Measurements from ENCODE around the gene HOXD12.

GRCh38 chr2:176137252-176137580 is 37.6 kb downstream of the HOXD12 start:
- TF ChIP-seq POLR2A (IDR thresholded peaks at IDR 0.05) (no peak), CTCF (IDR thresholded peaks at IDR 0.05) (no peak)

Measured in lower leg skin (tissue), 3 donors.